PC-3 (cell line): ENCODE results near the gene MAP7. TPM values are rescaled to one million over a fixed set of nuclear protein-coding genes. Genes with fewer than 3 reads are reported as not detected.

Source experiments
- ATAC-seq: fragments of 200-7000 bp; cut with Tn5 transposase; 2 replicates; pipeline ENCODE4 v1.9.1; 2020; ENCODE audit warnings: mild to moderate bottlenecking, moderate library complexity
- BruUV-seq: library from RNA; stranded (reverse); fragments of 400-500 nt; replicated peaks from 2 replicates; lab custom pipeline; 2021; lab: Mats Ljungman, UMichigan
- CTCF ChIA-PET: fragments of 300-600 bp; sonication (Branson Sonifier 250); formaldehyde crosslinking; loops from one replicate; lab custom pipeline; 2022; ENCODE audit warnings: antibody characterized with exemption; lab: Charles Lee
- POLR2A ChIA-PET: fragments of 300-600 bp; sonication (Branson Sonifier 250); formaldehyde crosslinking; loops from one replicate; lab custom pipeline; 2022; ENCODE audit warnings: antibody characterized with exemption; ENCODE audit not compliant: unreplicated experiment; lab: Charles Lee
- DNase-seq: peaks from one replicate; pipeline ENCODE4 v3.0.0-alpha.2; 2015
- H2AFZ ChIP-seq: fragments of 300-600 bp; sonication (generic); 2 replicates; pipeline ENCODE4 v1.6.0; 2016; ENCODE audit warnings: antibody characterized with exemption, low read length
- H3F3A ChIP-seq: fragments of 300-600 bp; sonication (generic); one replicate; pipeline ENCODE4 v1.6.0; 2017; ENCODE audit warnings: antibody characterized with exemption, low read length, control low read depth, mild to moderate bottlenecking; ENCODE audit not compliant: unreplicated experiment
- H3K27ac ChIP-seq: fragments of 300-600 bp; sonication (generic); 2 replicates; pipeline ENCODE4 v1.5.1; 2016; ENCODE audit warnings: mild to moderate bottlenecking, low read length
- H3K27me3 ChIP-seq: fragments of 300-600 bp; sonication (generic); 2 replicates; pipeline ENCODE4 v1.6.1; 2016; ENCODE audit warnings: low read length, mixed read lengths
- H3K36me3 ChIP-seq: fragments of 300-600 bp; sonication (generic); 2 replicates; pipeline ENCODE4 v1.6.1; 2016; ENCODE audit warnings: low read depth, mixed run types, low read length, mixed read lengths
- H3K4me1 ChIP-seq: fragments of 300-600 bp; sonication (generic); 2 replicates; pipeline ENCODE4 v1.5.1; 2016; ENCODE audit warnings: low read length; ENCODE audit not compliant: insufficient read depth
- H3K4me2 ChIP-seq: fragments of 300-600 bp; sonication (generic); 2 replicates; pipeline ENCODE4 v1.6.0; 2016; ENCODE audit warnings: low read length
- H3K4me3 ChIP-seq: fragments of 300-600 bp; sonication (generic); 2 replicates; pipeline ENCODE4 v1.5.1; 2016; ENCODE audit warnings: mild to moderate bottlenecking, low read length, mixed read lengths
- H3K79me2 ChIP-seq: fragments of 300-600 bp; sonication (generic); 2 replicates; pipeline ENCODE4 v1.6.1; 2017; ENCODE audit warnings: low read length, mixed read lengths
- H3K9ac ChIP-seq: fragments of 300-600 bp; sonication (generic); 2 replicates; pipeline ENCODE4 v1.6.0; 2016; ENCODE audit warnings: mild to moderate bottlenecking, low read length
- H3K9me2 ChIP-seq: fragments of 300-600 bp; sonication (generic); replicated peaks from 2 replicates; pipeline ENCODE4 v1.6.1; 2016; ENCODE audit warnings: mixed run types, low read length, mixed read lengths
- H3K9me3 ChIP-seq: fragments of 300-600 bp; sonication (generic); 2 replicates; pipeline ENCODE4 v1.6.1; 2016; ENCODE audit warnings: low read length, mixed read lengths
- H4K20me1 ChIP-seq: fragments of 300-600 bp; sonication (generic); 2 replicates; pipeline ENCODE4 v1.6.1; 2016; ENCODE audit warnings: low read length, mixed read lengths
- CTCF ChIP-seq: fragments of 300-600 bp; sonication (generic); conservative IDR thresholded peaks from 2 replicates; pipeline ENCODE4 v1.5.1; 2017; ENCODE audit warnings: antibody characterized with exemption, low read depth, mild to moderate bottlenecking, low read length
- EZH2 ChIP-seq: fragments of 300-600 bp; sonication (generic); IDR thresholded peaks from one replicate; pipeline ENCODE4 v1.6.1; 2017; ENCODE audit warnings: antibody characterized with exemption, mild to moderate bottlenecking, low read length; ENCODE audit not compliant: unreplicated experiment
- EZH2phosphoT487 ChIP-seq: fragments of 300-600 bp; sonication (generic); IDR thresholded peaks from 2 replicates; pipeline ENCODE4 v1.6.1; 2018; ENCODE audit warnings: mild to moderate bottlenecking, antibody characterized with exemption, low read length, borderline replicate concordance
- intact Hi-C: fragments of 100-400 bp; cut with micrococcal nuclease; formaldehyde crosslinking; loops from 2 replicates; pipeline ENCODE4 v1.9.0; 2023
- total RNA-seq: library from RNA; depleted of rRNA; stranded (reverse); fragments of >200 nt; gene quantifications from 2 replicates; pipeline ENCODE4 v1.2.3, GENCODE V29; 2014

The MAP7 gene
- total RNA-seq, 1 experiment from 2014 or later = 13.9 TPM

- POLR2A ChIA-PET = no interaction called here
- CTCF ChIA-PET = no interaction called here
These were observed 17.9 kb upstream of the MAP7 start for GRCh38 chr6:136568129-136568528.

GRCh38 chr6:136567688-136568087 is 17.5 kb upstream of the MAP7 start:
- ChIA-PET POLR2A (no interaction called here), CTCF (no interaction called here)
- Histone ChIP-seq H3K9me2 (no peaks in the 10 kb centered on the region), H3F3A (no peaks in the 10 kb centered on the region), H3K36me3 (peaks cover 7% of the 10 kb centered on the region; the same call in 1 of the 2 replicates), H3K9me3 (peaks cover 5% of the 10 kb centered on the region; the same call in 1 of the 2 replicates), H3K27ac (peak overlapping the region; percentile 97), H3K4me3 (no peak overlapping the region), H3K9ac (peak overlapping the region; percentile 54; the same call in 1 of the 2 replicates), H3K4me2 (peak overlapping the region; percentile 68; the same call in 1 of the 2 replicates), H3K27me3 (no peaks in the 10 kb centered on the region), H2AFZ (no peak overlapping the region), H4K20me1 (no peaks in the 10 kb centered on the region), H3K79me2 (no peaks in the 10 kb centered on the region), H3K4me1 (peaks cover 38% of the 10 kb centered on the region)
- TF ChIP-seq CTCF = no peak
- no peak for TF ChIP-seq EZH2
- no peak for TF ChIP-seq EZH2phosphoT487
- ATAC-seq (peak; percentile 39), DNase-seq (peak; percentile 27)
- no TSS peak for BruUV-seq
- intact Hi-C loops = loop anchor here (5.0 kb wide), 1 partner anchor 45 kb away; no protein-coding TSS in a partner anchor

More at GRCh38 chr6:136568129-136568528, 17.9 kb upstream of the MAP7 start:
- no peak overlapping the region for H2AFZ ChIP-seq
- ATAC-seq (no peak), DNase-seq (no peak)
- no peaks in the 10 kb centered on the region for H3K9me2 ChIP-seq
- H3K27me3 ChIP-seq = no peaks in the 10 kb centered on the region
- no TSS peak for BruUV-seq
- H4K20me1 ChIP-seq = no peaks in the 10 kb centered on the region
- H3K36me3 ChIP-seq = peaks cover 7% of the 10 kb centered on the region; the same call in 1 of the 2 replicates
- no peak overlapping the region; the same call in 1 of the 2 replicates for H3K9ac ChIP-seq
- intact Hi-C loops = loop anchor here (5.0 kb wide), 1 partner anchor 44 kb away; no protein-coding TSS in a partner anchor
- no peaks in the 10 kb centered on the region for H3F3A ChIP-seq
- no peak overlapping the region for H3K4me3 ChIP-seq
- no peak for TF ChIP-seq CTCF
- no peak for TF ChIP-seq EZH2
- TF ChIP-seq EZH2phosphoT487 = no peak
- H3K4me1 ChIP-seq = peaks cover 38% of the 10 kb centered on the region
- H3K4me2 ChIP-seq = 0 out of 2 replicates have a peak overlapping the region, but pooled peaks have one; percentile 68
- H3K27ac ChIP-seq = peak overlapping the region; percentile 97
- H3K79me2 ChIP-seq = no peaks in the 10 kb centered on the region
- peaks cover 5% of the 10 kb centered on the region; the same call in 1 of the 2 replicates for H3K9me3 ChIP-seq

- H2AFZ ChIP-seq = no peak overlapping the region
- DNase-seq = peak; percentile 4
- BruUV-seq = no TSS peak
- H4K20me1 ChIP-seq = no peaks in the 10 kb centered on the region
- TF ChIP-seq EZH2phosphoT487 (no peak), EZH2 (no peak), CTCF (no peak)
- POLR2A ChIA-PET = interaction anchor here (0.6 to 0.7 kb wide), 2 partner anchors 54 to 153 kb away, joined by 3 read pairs; no protein-coding TSS in a partner anchor
- intact Hi-C loops = loop anchor here (5.0 kb wide), 1 partner anchor 45 kb away; no protein-coding TSS in a partner anchor
- H3K79me2 ChIP-seq = no peaks in the 10 kb centered on the region
- H3F3A ChIP-seq = no peaks in the 10 kb centered on the region
- peaks cover 5% of the 10 kb centered on the region; the same call in 1 of the 2 replicates for H3K9me3 ChIP-seq
- H3K27me3 ChIP-seq = no peaks in the 10 kb centered on the region
- peak overlapping the region; percentile 78 for H3K9ac ChIP-seq
- H3K27ac ChIP-seq = peak overlapping the region; percentile 97
- H3K4me1 ChIP-seq = peaks cover 38% of the 10 kb centered on the region
- no peaks in the 10 kb centered on the region for H3K9me2 ChIP-seq
- H3K36me3 ChIP-seq = peaks cover 7% of the 10 kb centered on the region; the same call in 1 of the 2 replicates
- ATAC-seq = peak; percentile 69
- no peak overlapping the region; the same call in 1 of the 2 replicates for H3K4me3 ChIP-seq
- H3K4me2 ChIP-seq = peak overlapping the region; percentile 68; the same call in 1 of the 2 replicates
- CTCF ChIA-PET = no interaction called here
These were observed 16.6 kb upstream of the MAP7 start for GRCh38 chr6:136566851-136567250.
